Activated CD4-positive, alpha-beta T cell treated with anti-CD3 and anti-CD28 coated beads, Interleukin-10, Interleukin-2, amounts not matched to agents 100 ng/mL and 50 ng/mL, durations not matched to agents 16 hours and 8 hours (primary cell): ENCODE results near the gene RPP25.
A peak's percentile ranks its signal among the peaks of the same experiment; 100 is the strongest.
"Not testable (repeated sequence)": the region's sequence is repeated elsewhere in the genome, so short reads cannot be mapped to it uniquely, and the experiment has no call there.

Experiments
- DNase-seq: peaks from one replicate; pipeline ENCODE4 v3.0.0-alpha.2; 2020

RPP25 gene

DNA sequence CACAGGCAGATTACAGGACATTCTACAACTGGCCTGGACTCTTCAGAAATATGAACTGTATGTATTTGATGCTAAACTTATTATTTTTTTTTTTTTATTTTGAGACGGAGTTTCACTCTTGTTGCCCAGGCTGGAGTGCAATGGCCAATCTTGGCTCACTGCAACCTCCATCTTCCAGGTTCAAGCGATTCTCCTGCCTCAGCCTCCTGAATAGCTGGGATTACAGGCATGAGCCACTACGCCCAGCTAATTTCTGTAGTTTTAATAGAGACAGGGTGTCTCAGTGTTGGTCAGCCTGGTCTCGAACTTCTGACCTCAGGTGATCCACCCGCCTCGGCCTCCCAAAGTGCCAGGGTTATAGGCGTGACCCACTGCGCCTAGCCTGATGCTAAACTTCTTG is 42.8 kb downstream of the RPP25 start:
- DNase-seq: not testable (repeated sequence)

DNA sequence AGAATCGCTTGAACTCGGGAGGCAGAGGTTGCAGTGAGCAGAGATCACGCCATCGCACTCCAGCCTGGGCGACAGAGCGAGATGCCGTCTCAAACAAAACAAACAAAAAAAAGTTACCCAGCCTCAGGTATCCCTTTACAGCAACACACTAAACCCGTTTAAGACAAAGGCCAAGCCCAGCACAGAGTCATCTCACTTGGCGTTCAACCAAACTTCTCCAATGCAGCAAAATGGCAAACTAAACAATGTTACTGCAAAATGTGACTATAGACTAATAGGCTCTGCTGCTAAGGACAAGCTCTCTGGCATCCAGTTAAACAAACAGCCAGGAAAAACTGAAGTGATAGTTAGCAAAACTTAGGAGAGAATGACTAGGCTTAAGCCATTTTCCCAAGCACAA is 43.5 kb downstream of the RPP25 start:
- no peak for DNase-seq

DNA sequence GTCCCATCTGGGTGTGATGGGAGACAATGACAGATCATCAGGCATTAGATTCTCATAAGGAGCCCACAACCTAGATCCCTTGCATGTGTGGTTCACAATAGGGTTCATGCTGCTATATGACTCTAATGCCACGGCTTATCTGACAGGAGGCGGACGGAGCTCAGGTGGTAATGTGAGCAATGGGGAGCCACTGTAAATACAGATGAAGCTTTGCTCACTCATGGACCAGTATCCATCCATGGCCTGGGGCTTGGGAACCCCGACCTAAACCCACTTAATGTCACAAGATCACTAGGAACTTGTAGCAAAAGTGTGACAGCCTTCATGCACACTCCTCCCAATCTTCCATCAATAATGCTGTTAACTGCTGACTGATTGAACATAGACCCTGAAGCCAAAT is 47.9 kb downstream of the RPP25 start:
- no peak for DNase-seq

DNA sequence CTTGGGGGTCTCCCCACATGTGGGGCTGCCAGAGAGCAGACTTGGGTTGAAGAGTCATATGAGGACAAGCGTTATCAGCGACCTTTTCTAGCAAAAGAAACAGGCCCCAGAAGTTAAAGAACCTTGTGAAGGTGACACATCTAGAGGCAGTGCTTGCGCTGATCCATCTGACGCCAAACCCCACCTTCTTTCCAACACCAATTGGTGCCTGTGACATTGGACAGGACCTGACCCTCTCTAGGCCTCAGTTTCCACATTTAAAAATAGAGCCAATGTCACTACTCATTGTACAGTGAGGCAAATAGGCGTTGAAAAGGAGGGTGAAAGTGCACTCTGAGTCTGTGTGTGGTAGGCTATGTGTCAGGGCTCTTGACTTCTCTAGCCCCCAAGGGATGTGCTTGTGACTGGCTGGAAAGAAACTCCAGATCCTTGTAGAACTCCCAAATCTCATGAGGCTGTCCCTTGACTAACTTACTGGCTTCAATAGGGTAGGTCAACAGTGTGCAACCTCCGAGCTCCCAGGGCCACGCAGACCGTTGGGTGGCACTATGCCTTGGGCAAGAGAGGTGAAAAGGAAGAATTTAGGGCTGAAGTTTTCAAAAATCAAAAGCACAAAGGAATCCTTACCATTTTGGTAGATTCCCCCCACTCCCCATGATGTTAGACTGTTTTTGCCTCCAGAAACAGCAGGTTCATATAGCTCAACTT is 49.3 kb downstream of the RPP25 start:
- DNase-seq: peak; percentile 17

DNA sequence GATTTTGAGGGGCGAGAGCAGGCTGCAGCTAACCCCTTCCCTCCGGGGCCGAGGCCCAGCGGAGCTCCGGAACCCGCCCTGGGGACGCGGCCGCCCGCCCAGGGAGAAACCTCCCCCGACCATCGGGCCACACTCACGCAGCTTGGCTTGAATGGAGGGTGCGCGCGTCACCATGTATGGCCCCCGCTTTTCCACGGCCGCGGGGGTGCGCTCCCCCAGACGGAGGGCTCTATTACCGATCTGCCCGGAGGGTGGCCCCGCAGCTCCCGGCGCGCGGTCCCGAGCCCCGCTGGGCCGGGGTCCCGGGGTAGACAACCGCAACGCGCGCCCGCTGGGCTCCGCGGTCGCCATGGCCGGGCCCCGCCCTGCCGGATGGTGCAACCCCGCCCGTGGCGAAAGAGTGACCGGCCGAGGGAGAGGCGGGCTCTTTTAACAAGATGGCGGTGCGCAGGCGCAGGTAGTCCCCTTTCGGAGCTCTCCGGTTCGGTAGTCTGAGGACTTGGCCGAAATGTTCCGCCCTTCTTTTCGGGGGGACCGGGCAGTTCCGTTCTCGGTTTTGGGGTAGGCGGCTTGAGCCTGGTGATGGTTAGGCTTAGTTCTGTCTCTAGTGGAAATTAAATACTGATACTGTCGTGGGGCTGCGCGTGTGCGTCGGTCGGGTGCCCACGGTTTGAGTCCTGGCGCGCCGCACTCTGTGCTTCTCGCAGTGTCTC is 50.0 kb downstream of the RPP25 start, which contains the start of gene FAM219B:
Gene FAM219B, minus strand, starts transcription at position 402 of the 713 bp plus-strand sequence. Its CDS starts 51 bp downstream, at position 351.
- peak; percentile 90 for DNase-seq

DNA sequence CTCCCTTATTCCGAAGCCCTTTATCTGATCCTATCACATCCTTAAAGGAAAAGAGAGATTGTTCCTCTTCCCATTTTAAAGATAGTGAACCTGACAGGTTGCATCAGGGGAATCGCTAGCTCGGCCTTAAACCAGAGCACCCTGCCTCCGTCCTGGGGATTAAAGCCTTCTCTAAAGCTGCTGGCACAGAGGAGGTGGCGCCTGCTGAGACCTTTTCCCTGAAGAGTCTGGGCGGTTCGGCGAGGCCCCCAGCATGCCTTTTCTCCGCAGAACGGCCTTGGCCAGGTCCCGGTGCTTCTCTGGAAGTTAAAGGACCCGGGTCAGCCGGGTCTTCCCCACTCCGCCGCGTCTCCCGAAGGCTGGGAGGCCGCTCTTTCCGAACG is 50.5 kb downstream of the RPP25 start:
- no peak for DNase-seq
